ENCODE results near the gene PRXL2C. TPM values are rescaled to one million over a fixed set of nuclear protein-coding genes. Genes with fewer than 3 reads are reported as not detected.

PRXL2C gene
- total and polyA plus RNA-seq, 2 donors from 2014 or later, result 6.4 to 19.8 TPM

- TF ChIP-seq, protein P1, sequence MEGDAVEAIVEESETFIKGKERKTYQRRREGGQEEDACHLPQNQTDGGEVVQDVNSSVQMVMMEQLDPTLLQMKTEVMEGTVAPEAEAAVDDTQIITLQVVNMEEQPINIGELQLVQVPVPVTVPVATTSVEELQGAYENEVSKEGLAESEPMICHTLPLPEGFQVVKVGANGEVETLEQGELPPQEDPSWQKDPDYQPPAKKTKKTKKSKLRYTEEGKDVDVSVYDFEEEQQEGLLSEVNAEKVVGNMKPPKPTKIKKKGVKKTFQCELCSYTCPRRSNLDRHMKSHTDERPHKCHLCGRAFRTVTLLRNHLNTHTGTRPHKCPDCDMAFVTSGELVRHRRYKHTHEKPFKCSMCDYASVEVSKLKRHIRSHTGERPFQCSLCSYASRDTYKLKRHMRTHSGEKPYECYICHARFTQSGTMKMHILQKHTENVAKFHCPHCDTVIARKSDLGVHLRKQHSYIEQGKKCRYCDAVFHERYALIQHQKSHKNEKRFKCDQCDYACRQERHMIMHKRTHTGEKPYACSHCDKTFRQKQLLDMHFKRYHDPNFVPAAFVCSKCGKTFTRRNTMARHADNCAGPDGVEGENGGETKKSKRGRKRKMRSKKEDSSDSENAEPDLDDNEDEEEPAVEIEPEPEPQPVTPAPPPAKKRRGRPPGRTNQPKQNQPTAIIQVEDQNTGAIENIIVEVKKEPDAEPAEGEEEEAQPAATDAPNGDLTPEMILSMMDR (IDR thresholded peaks at IDR 0.05; ENCODE audit: borderline replicate concordance, extremely low read depth, insufficient read depth), result no peak
Measured at GRCh38 chr9:96688745-96689464, 33.8 kb upstream of the PRXL2C start.

GRCh38 chr9:96688187-96688586, 33.1 kb upstream of the PRXL2C start:
- no peaks in the 10 kb centered on the region for H3K27me3 ChIP-seq (ENCODE audit: control insufficient read depth, insufficient read depth, low read length)
- H3K9me3 ChIP-seq (ENCODE audit: control insufficient read depth in 2 of 3, insufficient read depth in 1 of 3, low read length in 3 of 3), result no peaks in the 10 kb centered on the region
- no peak overlapping the region for H3K27ac ChIP-seq (ENCODE audit: low read depth in 2 of 2, low read length in 2 of 2)
- peaks cover 0 to 4% (median 0%) of the 10 kb centered on the region in 3 donors for H3K4me1 ChIP-seq (ENCODE audit: control insufficient read depth in 2 of 3, insufficient read depth in 2 of 3, low read depth in 1 of 3, low read length in 3 of 3)
- no peak overlapping the region for H3K9ac ChIP-seq (ENCODE audit: low read length in 3 of 3)
- intact Hi-C loops (cut with DNase I), result no loop called here
- TF ChIP-seq, protein P1 (IDR thresholded peaks at IDR 0.05; ENCODE audit: borderline replicate concordance, extremely low read depth, insufficient read depth), result no peak
- FAIRE-seq (no peak), DNase-seq (peak in 1 of 5 donors; percentile 1)
- H3K36me3 ChIP-seq (ENCODE audit: control insufficient read depth in 2 of 3, insufficient read depth in 3 of 3, low read length in 3 of 3), result no peaks in the 10 kb centered on the region
- H3K4me3 ChIP-seq (ENCODE audit: low read length in 3 of 3), result no peak overlapping the region

More at GRCh38 chr9:96688745-96689464, 33.8 kb upstream of the PRXL2C start:
- FAIRE-seq, result no peak
- DNase-seq, result no peak
- no peak overlapping the region for H3K9ac ChIP-seq (ENCODE audit: low read length in 3 of 3)
- intact Hi-C loops (cut with DNase I), result no loop called here
- H3K36me3 ChIP-seq (ENCODE audit: control insufficient read depth in 2 of 3, insufficient read depth in 3 of 3, low read length in 3 of 3), result no peaks in the 10 kb centered on the region
- H3K27me3 ChIP-seq (ENCODE audit: control insufficient read depth, insufficient read depth, low read length), result no peaks in the 10 kb centered on the region
- peaks cover 0 to 4% (median 0%) of the 10 kb centered on the region in 3 donors for H3K4me1 ChIP-seq (ENCODE audit: control insufficient read depth in 2 of 3, insufficient read depth in 2 of 3, low read depth in 1 of 3, low read length in 3 of 3)
- H3K9me3 ChIP-seq (ENCODE audit: control insufficient read depth in 2 of 3, insufficient read depth in 1 of 3, low read length in 3 of 3), result no peaks in the 10 kb centered on the region
- H3K27ac ChIP-seq (ENCODE audit: low read depth in 2 of 2, low read length in 2 of 2), result no peak overlapping the region
- H3K4me3 ChIP-seq (ENCODE audit: low read length in 3 of 3), result no peak overlapping the region

DNA sequence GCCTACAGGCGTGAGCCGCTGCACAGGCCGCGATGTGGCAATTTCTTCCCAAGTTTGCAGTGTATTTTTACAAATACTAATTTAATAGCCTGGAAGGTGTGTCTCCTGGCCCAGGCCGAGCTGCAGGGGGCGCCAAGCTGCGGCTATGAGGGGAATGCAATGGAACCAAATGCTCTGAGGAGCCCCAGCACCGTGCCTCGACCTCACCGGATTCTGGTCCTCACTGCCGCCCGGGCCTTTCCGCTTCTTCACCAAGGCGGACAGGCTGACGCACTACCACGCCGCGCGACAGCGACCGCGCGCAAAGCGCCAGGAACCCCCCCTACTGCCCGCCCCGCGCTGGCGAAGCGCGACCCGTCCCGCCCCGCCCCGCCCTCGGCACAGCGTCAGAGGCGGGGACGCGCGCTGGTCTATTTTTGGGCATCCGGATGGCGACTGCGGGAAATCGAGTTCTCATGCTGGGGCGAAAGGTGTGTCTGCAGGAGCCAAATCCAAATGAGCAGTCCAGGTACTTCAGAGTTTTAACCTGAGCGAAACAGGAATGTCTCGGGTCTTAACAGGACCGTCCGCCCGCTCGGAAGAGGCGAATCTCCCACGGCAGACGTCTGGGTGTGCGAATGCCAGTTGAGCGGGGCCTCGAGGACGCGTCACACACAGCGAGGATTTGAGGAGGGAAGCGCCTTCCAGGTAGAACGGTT, 31.7 kb upstream of the PRXL2C start:
- H3K9ac ChIP-seq (ENCODE audit: low read length in 3 of 3), result peak overlapping the region; percentile 54 to 77 (median 77)
- FAIRE-seq, result no peak
- no peaks in the 10 kb centered on the region for H3K36me3 ChIP-seq (ENCODE audit: control insufficient read depth in 2 of 3, insufficient read depth in 3 of 3, low read length in 3 of 3)
- no peaks in the 10 kb centered on the region for H3K27me3 ChIP-seq (ENCODE audit: control insufficient read depth, insufficient read depth, low read length)
- H3K4me1 ChIP-seq (ENCODE audit: control insufficient read depth in 2 of 3, insufficient read depth in 2 of 3, low read depth in 1 of 3, low read length in 3 of 3), result peaks cover 0 to 4% (median 0%) of the 10 kb centered on the region in 3 donors
- H3K4me3 ChIP-seq (ENCODE audit: low read length in 3 of 3), result peak overlapping the region; percentile 80 to 87 (median 82)
- H3K9me3 ChIP-seq (ENCODE audit: control insufficient read depth in 2 of 3, insufficient read depth in 1 of 3, low read length in 3 of 3), result no peaks in the 10 kb centered on the region
- intact Hi-C loops (cut with DNase I), result no loop called here
- DNase-seq, result peak; percentile 79 to 94 (median 87)
- TF ChIP-seq, protein P1 (IDR thresholded peaks at IDR 0.05; ENCODE audit: borderline replicate concordance, extremely low read depth, insufficient read depth), result no peak
- peak overlapping the region; percentile 54 to 63 for H3K27ac ChIP-seq (ENCODE audit: low read depth in 2 of 2, low read length in 2 of 2)
